Measurements from ENCODE around the gene CNDP2.
"Not testable (repeated sequence)": the region's sequence is repeated elsewhere in the genome, so short reads cannot be mapped to it uniquely, and the experiment has no call there.

CNDP2 gene

DNA sequence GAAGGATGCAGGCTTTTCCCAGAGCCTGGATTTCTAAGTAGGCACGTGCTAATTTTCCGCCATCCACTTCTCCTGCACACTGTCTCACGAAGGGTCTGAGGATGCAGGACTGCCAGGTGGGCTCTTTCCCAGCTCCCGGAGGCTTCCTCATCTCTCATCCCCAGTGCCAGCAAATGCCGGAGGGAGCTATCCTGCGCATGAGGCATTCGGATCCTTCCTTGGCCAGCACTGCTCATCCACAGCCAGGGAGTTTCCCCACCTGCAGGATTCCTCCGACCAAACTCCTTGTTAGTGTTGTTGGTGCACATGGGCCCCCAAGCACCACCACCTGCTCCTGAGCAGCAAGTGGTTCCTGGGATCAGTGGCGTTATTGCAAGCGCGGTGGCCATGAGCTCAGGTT lies 43.1 kb downstream of the CNDP2 start:
- no peak for DNase-seq (ENCODE audit: low spot score)

DNA sequence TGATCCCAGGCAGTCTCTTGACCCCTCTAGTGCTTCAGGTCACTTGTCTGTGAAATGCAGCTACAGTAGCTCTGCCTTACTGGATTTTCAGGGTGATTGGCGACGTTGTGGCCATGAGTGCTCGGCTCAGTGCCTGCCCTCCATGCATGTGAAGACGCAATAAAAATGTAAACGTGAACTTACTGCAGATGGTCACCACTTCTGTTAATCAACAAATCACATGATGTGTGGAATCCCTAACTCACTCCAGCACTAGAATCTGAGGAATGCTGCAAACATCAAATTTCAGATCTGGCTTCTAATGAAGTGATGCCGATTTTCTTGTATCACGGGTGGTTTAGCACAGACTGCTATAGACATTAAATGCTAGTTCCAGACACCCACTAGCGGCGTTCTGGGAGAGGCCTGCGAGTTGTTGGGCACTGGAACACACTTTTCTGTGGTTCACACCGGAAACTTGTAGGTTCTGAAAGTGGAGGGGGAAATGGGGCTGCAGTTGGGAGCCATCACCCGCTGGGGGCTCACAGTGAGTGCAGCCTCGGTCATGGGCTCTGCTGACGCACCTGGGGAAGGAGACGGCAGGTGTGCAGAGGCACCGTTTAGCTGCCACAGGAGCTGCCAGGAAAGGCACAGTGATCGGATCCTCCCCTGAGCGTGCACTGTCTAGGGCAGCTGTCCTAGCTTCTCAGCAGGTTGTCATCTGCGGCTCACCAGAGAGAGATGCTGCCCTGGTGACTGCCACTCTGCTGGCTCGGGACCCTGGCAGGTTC lies 44.7 kb downstream of the CNDP2 start:
- DNase-seq (ENCODE audit: low spot score), result no peak

DNA sequence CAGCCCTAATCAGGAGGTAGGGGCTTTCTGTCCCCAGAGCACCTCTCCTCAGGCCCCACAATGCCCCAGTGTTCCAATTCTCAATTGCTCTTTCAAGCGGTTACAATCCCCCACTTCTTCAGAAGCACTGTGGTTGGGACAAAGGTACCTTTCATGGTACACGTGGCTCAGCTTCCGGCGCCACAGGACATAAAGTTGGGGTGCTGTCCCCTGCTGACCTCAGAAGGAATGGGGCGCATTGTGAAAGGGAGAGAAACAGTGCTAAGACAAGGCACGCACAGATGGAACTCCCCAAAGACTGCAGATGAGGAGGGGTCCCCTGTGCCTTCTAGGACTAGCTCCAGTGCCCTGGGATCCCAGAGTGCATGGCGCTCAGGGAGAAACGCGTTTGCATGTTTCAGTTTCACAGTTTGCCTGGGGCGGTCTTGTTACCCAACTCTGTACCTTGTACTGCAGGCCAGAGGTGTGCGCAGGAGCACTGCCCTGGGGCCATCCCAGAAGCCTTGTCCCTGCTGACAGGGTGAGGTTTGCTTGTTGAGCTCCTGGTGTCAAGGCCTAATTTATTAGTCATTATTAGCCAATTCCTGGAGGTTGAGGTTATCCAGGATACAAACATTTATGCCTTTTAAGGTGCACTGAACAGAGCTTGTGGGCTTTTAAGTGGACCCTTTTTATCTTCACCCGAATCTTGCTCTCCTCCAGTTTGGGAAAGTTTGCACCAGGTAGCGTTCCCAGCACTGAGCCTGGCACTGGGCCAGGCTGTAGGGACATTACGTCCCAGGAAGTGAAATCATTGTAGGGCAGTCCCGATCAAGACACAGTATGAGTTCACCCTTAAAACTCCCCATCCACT lies 45.8 kb downstream of the CNDP2 start:
- no peak for DNase-seq (ENCODE audit: low spot score)

DNA sequence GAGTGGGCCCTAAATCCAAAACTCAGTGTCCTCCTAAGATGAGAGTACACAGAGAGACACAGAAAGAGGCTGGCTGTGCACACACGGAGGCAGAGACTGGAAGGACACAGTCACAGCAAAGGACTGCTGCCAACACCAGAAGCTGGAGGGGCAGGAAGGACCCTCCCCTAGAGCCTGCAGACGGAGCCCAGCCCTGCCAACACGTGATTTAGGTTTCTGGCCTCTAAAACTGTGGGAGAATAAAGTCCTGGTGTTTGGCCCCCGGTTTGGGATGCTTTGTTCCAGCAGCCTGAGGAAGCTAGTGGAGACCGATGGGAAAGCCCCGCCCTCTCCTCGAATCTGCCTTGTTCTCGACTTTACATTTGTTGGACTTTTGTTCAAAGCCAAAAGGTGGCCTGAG lies 48.7 kb downstream of the CNDP2 start:
- DNase-seq (ENCODE audit: low spot score), result no peak

DNA sequence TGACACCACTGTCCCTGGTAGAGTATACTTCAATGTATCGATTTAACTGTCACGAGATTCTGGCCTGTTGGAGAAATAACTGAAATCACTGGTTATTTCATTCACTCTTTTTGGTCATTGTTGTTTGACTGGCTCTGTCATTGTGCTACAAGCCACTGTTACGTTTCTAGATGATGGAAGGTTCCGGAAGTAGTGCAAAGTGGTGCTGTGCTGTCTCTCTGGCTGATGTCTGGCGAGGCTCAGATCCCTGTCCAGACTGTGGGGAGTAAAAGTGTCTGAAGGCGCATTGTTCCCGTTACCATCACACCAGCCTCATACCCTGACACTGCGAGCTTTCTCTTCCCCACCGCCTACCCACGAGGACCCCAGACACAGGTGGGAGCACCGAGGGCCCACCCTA lies 49.8 kb downstream of the CNDP2 start:
- no peak for DNase-seq (ENCODE audit: low spot score)

DNA sequence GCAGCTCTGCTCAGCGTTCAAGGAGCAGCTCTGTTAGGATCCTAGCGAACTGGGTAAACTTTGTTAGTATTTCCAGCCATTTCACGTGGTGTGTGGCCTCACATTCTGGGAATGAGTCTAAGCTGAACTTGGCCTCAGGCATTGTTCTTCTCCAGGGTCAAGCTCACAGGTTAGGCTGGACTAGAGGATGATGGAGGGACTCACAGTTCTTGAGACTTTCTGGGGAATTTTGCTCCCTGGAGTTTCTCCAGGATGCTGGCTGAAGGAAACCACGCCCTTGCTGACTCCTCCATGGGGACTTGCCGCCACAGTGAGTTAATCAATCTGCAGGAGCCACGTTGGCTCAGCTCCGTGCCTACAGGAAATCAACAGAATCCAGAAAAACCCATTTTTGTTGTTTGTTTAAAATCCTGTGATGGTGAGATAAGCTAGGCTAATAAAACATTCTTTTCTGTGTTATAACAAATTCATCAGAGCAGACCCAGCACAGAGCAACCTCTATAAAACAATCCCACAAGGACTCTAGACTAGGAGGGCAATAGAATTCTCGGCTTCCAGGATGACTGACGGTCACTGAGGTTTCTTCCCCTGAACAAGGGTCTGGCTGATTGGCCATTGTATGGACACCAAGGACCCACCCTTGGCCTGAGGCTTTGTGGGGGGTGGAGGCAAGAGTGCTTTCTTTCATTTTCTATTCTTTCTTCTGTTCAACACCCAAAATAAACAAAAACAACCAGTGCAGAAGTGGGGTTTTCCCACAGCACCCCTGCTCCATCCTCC lies 50.8 kb downstream of the CNDP2 start:
- DNase-seq (ENCODE audit: low spot score), result no peak

DNA sequence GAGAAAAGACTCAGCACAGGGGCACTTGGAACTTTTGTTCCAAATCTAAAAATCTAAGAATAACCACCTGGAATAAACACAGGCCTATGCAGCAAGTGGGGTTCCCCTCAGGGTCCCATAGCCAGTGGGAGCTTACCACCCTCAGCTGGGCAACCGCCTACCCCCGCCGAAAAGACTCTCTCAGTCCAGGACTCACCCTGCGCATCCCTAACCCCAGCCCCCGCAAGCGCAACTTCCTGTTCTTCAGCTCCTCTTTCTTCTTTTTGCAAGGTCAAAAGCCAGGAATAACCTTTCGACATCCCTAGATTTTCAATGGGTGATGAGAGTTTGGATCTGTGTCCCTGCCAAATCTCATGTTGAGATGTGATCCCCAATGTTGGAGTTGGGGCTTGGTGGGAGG lies 51.7 kb downstream of the CNDP2 start:
- no peak for DNase-seq (ENCODE audit: low spot score)

DNA sequence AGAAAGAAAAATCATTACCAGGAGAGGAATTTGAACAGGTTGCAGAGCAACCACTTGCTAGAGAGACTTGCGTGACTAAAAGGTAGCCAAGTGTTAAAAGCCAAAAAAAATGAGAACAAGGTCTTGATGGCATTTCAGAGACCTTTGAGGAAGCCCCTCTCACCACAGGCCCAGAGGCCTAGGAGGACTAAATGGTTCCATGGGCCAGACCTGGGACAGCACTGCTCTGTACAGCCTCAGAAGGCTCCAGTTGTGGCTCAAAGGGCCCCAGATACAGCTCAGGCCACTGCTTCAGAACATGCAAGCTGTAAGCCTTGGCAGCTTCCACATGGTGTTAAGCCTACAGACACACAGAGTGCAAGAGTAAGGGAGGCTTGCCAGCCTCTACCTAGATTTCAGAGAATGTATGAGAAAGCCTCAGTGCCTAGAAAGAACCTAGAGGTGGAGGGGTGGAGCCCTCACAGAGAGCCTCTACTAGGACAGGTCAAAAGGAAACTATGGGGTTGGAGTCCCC lies 53.5 kb downstream of the CNDP2 start:
- DNase-seq (ENCODE audit: low spot score), result no peak

DNA sequence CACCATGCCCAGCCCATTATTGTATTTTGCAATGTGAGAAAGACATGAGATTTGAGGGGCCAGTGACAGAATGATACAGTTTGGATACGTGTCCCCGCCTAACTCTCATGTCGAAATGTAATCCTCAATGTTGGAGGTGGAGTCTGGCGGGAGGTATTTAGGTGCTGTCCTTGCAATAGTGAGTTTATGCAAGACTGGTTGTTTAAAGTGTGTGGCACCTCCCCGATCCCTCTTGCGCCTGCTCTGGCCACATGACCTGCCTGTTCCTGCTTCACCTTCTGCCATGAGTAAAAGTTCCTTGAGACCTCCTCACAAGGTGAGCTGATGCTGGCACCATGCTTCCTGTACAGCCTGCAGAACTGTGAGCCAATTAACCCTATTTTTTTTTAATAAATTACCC lies 54.7 kb downstream of the CNDP2 start:
- no peak for DNase-seq (ENCODE audit: low spot score)

DNA sequence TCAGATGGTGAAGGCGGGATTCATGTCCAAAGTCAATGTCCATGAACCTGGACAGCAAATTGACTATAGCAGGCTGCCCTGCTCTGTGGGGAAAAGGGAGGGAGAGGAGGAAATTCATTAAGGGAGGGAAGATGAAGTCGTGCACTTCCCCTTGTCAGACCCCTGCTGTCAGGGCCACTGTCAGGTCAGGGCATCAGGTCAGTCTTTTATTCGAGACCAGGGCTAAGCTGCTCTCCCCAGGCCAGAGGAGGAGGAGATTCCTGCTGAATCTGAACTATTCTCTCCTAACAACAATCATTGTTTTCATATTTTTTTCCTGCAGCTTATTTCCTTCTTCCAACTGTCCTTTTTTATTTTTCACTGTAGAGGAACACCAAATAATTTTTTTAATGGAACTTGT lies 55.3 kb downstream of the CNDP2 start:
- no peak for DNase-seq (ENCODE audit: low spot score)

DNA sequence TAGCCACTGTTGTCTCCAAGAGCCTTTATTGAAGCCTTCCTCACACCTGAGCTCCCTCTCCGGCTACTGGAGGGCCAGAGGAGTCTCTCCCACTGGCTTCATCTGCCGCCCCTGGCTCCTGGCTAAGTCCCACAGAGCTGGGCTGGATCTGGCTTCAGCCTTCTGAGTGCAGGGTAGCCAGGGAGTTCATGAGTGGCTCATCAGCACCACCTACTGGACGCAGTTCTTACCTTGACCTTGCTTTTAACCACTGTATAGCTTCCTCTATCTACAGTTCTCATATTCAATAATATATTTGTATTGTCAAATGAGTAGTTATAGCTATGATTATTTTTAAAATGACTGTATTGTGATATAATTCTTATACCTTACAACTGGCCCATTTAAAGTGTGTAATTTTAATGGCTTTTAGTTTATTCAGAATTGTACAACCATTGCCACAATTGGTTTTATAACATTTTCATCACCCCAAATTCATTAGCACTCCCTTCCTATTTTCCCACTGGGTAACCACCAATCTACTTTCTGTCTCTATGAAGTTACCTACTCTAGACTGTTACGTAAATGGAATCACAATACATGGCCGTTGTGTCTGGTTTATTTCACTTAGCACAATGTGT lies 55.9 kb downstream of the CNDP2 start:
- DNase-seq (ENCODE audit: low spot score), result peak; percentile 69

DNA sequence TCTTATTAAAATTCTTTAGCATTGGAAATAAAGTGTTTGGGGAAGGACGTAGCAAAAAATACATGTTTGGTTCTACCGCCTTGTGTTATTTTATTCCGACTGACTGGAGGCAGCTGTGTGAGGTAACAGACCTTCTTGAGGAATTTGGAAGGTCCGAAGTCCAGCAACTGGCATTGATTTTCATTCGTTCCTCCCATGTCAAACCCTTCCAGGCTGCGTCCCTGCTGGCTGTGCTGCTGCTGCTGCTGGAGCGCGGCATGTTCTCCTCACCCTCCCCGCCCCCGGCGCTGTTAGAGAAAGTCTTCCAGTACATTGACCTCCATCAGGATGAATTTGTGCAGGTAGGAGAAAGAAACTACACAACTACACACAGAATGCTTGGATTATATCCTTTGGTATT lies 60.0 kb downstream of the CNDP2 start:
- no peak for DNase-seq (ENCODE audit: low spot score)

DNA sequence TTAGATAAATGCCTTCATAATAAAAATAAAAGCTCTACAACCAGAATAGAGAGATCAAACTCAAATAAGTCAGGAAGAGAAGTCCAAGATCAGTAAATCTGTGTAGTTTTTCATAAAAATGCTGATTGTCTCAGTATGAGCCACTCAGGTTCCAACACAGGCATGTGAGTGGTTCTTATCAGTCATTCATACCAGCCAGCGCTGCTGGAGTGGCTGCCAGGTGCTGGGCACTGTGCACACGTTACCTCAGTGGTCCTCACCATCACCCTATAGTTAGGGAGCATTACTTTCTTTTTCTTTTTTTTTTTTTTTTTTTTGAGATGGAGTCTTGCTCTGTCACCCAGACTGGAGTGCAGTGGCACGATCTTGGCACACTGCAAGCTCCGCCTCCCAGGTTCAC lies 61.9 kb downstream of the CNDP2 start:
- no peak for DNase-seq (ENCODE audit: low spot score)

DNA sequence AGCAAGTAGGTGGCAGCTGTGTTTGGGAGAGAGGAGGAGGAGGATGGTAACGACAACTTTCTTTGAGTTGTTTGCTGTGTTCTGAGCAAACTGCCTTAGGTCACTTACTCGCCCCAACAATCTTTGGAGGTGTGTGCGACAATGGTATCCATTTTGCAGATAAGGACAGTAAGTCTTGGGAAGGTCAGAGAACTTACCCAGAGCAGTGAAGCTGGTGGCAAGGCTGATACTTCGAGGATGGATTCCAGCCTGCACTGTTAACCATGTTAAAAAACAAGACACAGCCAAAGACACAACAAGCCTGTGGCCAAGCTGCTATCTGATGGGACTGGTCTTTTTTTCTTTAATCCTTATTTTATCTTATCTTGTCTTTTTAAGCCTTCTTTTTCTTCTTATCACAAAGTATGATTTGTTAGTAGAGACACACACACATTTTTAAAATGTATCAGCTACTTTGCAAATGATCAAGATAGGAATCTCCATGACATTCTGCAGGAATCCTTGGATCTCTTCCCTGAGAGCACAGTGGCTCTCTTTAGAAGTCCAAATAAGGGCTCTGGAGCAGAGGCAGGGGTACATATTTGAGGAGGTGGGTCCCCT lies 66.1 kb downstream of the CNDP2 start:
- no peak for DNase-seq (ENCODE audit: low spot score)

DNA sequence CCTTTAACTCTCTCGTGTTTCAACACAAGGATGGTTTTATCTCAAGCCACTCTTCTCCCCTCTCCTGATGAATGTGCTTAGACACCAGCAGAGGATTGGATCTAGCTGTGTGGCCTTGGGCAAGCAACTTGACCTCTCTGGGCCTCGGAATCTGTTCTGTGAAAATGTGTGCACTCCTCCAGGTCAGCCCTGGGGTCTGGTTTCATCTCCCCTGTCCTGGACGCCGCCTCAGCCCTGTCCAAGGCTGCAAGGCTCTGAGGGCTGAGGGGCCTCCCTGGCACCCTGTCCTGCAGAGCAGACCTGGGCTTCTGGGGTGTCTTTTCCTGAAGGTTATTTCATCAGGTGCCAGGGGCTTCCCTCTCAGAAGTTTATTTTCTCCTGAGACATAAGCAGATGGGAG lies 66.6 kb downstream of the CNDP2 start:
- DNase-seq (ENCODE audit: low spot score), result no peak

DNA sequence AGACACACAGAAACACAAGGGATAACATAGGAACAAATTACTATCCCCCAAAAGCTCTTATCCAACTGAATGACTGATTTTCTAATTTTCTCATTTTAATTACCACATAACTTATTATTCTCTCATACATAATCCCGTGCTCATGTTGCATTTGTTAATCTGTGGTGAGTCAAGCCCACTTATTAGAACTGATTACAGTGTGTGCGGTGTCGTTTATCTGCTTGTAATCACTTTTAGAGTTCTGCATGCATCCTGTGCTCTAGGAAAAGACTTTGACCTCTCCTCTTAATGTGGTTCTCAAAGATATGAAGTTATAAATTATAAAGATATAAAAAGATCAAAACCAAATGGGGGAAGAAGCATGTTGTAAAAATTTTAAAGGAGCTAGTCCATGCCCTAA lies 67.8 kb downstream of the CNDP2 start:
- no peak for DNase-seq (ENCODE audit: low spot score)

DNA sequence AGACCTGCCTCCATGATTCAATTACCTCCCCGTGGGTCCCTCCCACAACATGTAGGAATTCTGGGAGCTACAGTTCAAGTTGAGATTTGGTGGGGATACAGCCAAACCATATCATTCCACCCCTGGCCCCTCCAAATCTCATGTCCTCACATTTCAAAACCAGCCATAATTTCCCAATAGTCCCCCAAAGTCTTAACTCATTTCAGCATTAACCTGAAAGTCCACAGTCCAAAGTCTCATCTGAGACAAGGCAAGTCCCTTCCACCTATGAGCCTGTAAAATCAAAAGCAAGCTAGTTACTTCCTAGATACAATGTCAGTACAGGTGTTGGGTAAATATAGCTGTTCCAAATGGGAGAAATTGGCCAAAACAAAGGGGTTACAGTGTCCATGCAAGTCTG lies 69.0 kb downstream of the CNDP2 start:
- not testable (repeated sequence) for DNase-seq (ENCODE audit: low spot score)

DNA sequence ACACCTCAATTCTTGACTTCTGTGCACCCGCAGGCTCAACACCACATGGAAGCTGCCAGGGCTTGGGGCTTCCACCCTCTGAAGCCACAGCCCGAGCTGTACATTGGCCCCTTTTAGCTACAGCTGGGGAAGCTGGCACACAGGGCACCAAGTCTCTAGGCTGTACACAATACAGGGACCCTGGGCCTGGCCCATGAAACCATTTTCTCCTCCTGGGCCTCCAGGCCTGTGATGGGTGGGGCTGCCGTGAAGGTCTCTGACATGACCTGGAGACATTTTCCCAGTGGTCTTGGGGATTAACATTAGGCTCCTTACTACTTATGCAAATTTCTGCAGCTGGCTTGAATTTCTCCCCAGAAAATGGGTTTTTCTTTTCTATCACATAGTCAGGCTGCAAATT lies 69.8 kb downstream of the CNDP2 start:
- DNase-seq (ENCODE audit: low spot score), result not testable (repeated sequence)

DNA sequence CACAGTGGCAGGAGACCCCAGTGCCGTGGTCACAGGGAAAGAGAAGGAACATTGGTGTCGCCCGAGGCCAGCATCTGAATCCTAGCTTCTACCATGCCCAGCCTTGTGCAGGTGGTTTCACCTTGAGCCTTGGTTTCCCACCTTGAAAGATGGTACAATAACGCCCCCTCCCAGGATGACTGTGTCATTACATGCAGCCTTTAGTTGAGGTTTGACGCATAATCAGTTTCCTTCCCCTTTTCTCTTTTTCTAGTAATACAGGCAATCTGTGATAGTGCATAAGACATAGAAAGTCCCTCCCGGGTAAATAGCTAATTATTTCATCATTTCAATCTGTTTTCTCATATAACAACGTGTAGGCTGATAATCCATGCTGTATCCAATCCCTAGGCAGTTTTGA lies 71.7 kb downstream of the CNDP2 start:
- DNase-seq (ENCODE audit: low spot score), result no peak

DNA sequence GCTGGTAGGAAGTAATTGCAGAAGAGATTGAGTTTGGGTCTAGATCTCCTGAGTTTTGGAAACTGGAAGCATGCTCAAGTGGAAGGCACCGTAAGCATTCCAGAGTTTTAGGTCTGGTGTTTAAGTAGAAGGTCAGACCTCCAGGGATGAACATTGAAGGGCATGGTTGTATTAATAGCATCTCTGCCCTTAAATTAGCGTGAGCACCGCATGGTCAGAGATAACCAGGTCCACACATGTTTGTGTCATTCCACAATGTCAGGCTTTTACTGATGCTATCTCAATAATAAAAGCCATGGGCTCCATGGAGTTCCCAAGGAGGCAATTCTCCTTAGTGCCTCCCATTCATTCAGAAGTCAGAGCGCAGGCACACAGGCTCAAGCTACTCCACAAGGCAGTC lies 73.2 kb downstream of the CNDP2 start:
- no peak for DNase-seq (ENCODE audit: low spot score)

DNA sequence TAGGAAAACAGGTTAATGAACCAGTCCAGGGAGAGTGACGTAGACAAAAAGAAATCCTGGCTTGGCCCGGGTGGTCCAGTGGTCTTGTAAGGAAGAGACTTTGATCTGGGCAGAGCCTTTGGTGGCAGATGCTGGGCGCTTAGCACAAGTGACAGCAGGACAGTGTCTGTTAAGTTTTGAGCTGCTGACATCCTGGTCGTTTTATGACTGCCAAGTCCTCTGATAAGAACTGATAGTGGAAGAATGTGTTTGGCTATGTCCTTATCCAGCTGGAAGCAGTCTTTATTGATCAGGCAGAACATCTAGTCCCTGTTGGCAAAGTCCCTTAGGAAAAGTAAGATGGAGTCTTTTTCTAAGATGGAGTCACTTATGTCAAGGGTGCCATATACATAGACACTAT lies 74.1 kb downstream of the CNDP2 start:
- no peak for DNase-seq (ENCODE audit: low spot score)

All from CD4-positive, alpha-beta T cell treated with Interleukin-6 at 100 ng/mL for 8 hours (primary cell).